ENCODE data around the gene USP35. TPM values are rescaled to one million over a fixed set of nuclear protein-coding genes. Genes with fewer than 3 reads are reported as not detected.
"Not testable (repeated sequence)": the region's sequence is repeated elsewhere in the genome, so short reads cannot be mapped to it uniquely, and the experiment has no call there.

USP35 gene
- total RNA-seq, 1 experiment from 2014 or later, result 8.5 TPM

GRCh38 chr11:78220218-78221157 lies 31.8 kb downstream of the USP35 start:
- Histone ChIP-seq H3K36me3 (ENCODE audit: low read depth, low read length) (peaks cover 5% of the 10 kb centered on the region; the same call in 1 of the 2 replicates), H3K9ac (ENCODE audit: low read length) (no peak overlapping the region), H4K20me1 (ENCODE audit: low read length) (no peaks in the 10 kb centered on the region), H3K27me3 (ENCODE audit: low read length) (no peaks in the 10 kb centered on the region), H3K9me2 (replicated peaks; ENCODE audit: low read length) (no peaks in the 10 kb centered on the region), H3K4me1 (ENCODE audit: insufficient read depth, low read length) (peaks cover 11% of the 10 kb centered on the region), H3K27ac (ENCODE audit: low read length) (no peak overlapping the region), H3K4me3 (ENCODE audit: low read length) (no peak overlapping the region), H3F3A (ENCODE audit: low read length, unreplicated experiment) (no peaks in the 10 kb centered on the region), H2AFZ (ENCODE audit: low read length) (no peak overlapping the region), H3K9me3 (ENCODE audit: low read length) (no peaks in the 10 kb centered on the region), H3K4me2 (ENCODE audit: low read length) (no peak overlapping the region), H3K79me2 (ENCODE audit: low read length) (no peaks in the 10 kb centered on the region)
- intact Hi-C loops (cut with micrococcal nuclease), result no loop called here
- CTCF ChIA-PET, result no interaction called here
- TF ChIP-seq, protein P1, sequence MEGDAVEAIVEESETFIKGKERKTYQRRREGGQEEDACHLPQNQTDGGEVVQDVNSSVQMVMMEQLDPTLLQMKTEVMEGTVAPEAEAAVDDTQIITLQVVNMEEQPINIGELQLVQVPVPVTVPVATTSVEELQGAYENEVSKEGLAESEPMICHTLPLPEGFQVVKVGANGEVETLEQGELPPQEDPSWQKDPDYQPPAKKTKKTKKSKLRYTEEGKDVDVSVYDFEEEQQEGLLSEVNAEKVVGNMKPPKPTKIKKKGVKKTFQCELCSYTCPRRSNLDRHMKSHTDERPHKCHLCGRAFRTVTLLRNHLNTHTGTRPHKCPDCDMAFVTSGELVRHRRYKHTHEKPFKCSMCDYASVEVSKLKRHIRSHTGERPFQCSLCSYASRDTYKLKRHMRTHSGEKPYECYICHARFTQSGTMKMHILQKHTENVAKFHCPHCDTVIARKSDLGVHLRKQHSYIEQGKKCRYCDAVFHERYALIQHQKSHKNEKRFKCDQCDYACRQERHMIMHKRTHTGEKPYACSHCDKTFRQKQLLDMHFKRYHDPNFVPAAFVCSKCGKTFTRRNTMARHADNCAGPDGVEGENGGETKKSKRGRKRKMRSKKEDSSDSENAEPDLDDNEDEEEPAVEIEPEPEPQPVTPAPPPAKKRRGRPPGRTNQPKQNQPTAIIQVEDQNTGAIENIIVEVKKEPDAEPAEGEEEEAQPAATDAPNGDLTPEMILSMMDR (conservative IDR thresholded peaks at IDR 0.05; ENCODE audit: low read depth, low read length), result no peak
- TF ChIP-seq EZH2phosphoT487 (IDR thresholded peaks at IDR 0.05; ENCODE audit: borderline replicate concordance, low read length), result no peak
- TF ChIP-seq EZH2 (IDR thresholded peaks at IDR 0.05; ENCODE audit: low read length, unreplicated experiment), result no peak
- BruUV-seq (replicated peaks), result no TSS peak
- no peak for DNase-seq
- POLR2A ChIA-PET (ENCODE audit: unreplicated experiment), result no interaction called here
- no peak for ATAC-seq

DNA sequence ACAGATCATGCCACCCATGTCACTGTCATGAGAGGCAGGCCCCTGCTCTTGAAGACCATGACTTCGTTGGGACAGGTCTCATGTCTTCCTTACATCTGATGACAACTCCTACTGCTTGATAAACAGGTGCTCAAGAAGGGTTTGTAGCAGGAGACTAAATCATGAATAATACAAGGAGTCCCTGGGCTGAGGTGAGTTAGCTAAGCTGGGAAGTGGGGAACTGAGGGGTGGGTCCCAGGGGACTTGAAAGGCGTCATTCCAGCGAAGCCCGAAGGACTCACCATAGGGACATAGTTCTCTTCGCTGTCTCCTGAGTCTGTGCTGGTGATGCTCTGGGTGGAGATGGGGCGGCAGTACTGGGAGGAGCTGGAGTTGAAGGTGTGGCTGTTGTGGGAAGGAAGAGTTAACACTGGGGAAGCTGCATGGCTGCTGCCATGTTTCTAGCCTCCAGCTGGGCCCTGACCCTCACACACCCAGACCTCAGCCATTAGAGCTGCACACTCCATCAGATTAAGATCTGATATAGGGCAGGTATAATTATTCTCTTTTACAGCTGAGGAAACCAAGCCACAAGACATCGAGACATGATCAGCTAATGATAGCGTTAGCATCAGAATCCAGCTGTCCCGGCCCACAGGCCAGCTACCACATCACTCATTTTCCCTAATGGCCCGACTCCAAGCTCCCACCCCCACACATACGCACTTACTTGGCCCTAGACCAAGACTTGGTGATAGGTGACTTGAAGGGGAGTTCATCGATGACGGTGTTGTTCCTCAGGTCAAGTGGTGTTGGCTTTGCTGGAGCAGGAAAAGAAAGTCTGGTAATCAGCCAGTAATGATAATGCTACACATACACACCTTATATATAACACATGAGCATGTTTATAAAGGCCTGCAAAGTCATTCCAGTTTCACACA lies 32.9 kb downstream of the USP35 start:
- Histone ChIP-seq H3K27ac (ENCODE audit: low read length) (no peak overlapping the region), H3K27me3 (ENCODE audit: low read length) (no peaks in the 10 kb centered on the region), H3K79me2 (ENCODE audit: low read length) (no peaks in the 10 kb centered on the region), H3K9me2 (replicated peaks; ENCODE audit: low read length) (no peaks in the 10 kb centered on the region), H3K4me3 (ENCODE audit: low read length) (no peak overlapping the region), H3K36me3 (ENCODE audit: low read depth, low read length) (peaks cover 5% of the 10 kb centered on the region; the same call in 1 of the 2 replicates), H3K4me2 (ENCODE audit: low read length) (no peak overlapping the region), H4K20me1 (ENCODE audit: low read length) (no peaks in the 10 kb centered on the region), H3K9ac (ENCODE audit: low read length) (no peak overlapping the region), H3K4me1 (ENCODE audit: insufficient read depth, low read length) (peaks cover 7% of the 10 kb centered on the region), H3K9me3 (ENCODE audit: low read length) (no peaks in the 10 kb centered on the region), H2AFZ (ENCODE audit: low read length) (no peak overlapping the region), H3F3A (ENCODE audit: low read length, unreplicated experiment) (no peaks in the 10 kb centered on the region)
- CTCF ChIA-PET, result no interaction called here
- ATAC-seq (no peak), DNase-seq (no peak)
- TF ChIP-seq EZH2 (IDR thresholded peaks at IDR 0.05; ENCODE audit: low read length, unreplicated experiment), result no peak
- POLR2A ChIA-PET (ENCODE audit: unreplicated experiment), result interaction anchor here (0.6 kb wide), 1 partner anchor 196 kb away, joined by 14 read pairs; the partner anchor contains the start of gene GAB2
- BruUV-seq (replicated peaks), result no TSS peak
- intact Hi-C loops (cut with micrococcal nuclease), result no loop called here

DNA sequence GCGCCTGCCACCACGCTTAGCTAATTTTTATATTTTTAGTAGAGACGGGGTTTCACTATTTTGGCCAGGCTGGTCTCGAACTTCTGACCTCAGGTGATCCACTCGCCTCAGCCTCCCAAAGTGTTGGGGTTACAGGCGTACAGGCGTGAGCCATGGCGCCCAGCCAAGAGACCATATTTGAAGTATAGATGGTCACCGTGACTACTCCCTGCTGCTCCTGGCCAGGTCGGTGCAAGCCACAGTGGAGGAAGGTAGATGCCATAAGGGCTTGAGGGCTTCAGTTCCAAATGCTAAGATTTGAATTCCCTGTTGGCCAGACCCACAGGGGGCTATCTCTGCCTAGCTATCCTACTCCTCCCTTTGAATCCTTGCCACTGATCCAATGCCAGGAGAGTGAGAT lies 34.0 kb downstream of the USP35 start:
- POLR2A ChIA-PET (ENCODE audit: unreplicated experiment); H3K27me3 ChIP-seq (ENCODE audit: low read length); H3K4me1 ChIP-seq (ENCODE audit: insufficient read depth, low read length); H3K9me2 ChIP-seq (replicated peaks; ENCODE audit: low read length); CTCF ChIA-PET; H3K79me2 ChIP-seq (ENCODE audit: low read length); H3K27ac ChIP-seq (ENCODE audit: low read length); H3K4me3 ChIP-seq (ENCODE audit: low read length); H3K36me3 ChIP-seq (ENCODE audit: low read depth, low read length); H4K20me1 ChIP-seq (ENCODE audit: low read length); intact Hi-C loops (cut with micrococcal nuclease); H3K9me3 ChIP-seq (ENCODE audit: low read length); BruUV-seq (replicated peaks); H3K9ac ChIP-seq (ENCODE audit: low read length); H3K4me2 ChIP-seq (ENCODE audit: low read length); H3F3A ChIP-seq (ENCODE audit: low read length, unreplicated experiment); H2AFZ ChIP-seq (ENCODE audit: low read length); ATAC-seq; DNase-seq: not testable (repeated sequence)
